ENCODE data around the gene PNKD. TPM values are rescaled to one million over a fixed set of nuclear protein-coding genes. Genes with fewer than 3 reads are reported as not detected.

PNKD gene
- total RNA-seq, 1 experiment from 2014 or later: 58.1 TPM

GRCh38 chr2:218368621-218369153, 98.4 kb downstream of the PNKD start:
- Histone ChIP-seq H2AFZ (ENCODE audit: low read depth, low read length, poor library complexity, severe bottlenecking) (no peak overlapping the region), H3K27ac (ENCODE audit: low read depth, low read length) (no peak overlapping the region), H3K9ac (ENCODE audit: low read length) (no peak overlapping the region), H3K27me3 (ENCODE audit: insufficient read depth, low read length) (no peaks in the 10 kb centered on the region), H3K36me3 (ENCODE audit: control insufficient read depth in 1 of 2, insufficient read depth in 2 of 2, low read length in 2 of 2) (no peaks in the 10 kb centered on the region), H3K4me1 (ENCODE audit: control insufficient read depth in 1 of 2, insufficient read depth in 2 of 2, low read length in 2 of 2) (peaks cover 0 to 15% of the 10 kb centered on the region in 2 experiments; a peak in 2 of 4 replicates), H3K9me2 (ENCODE audit: insufficient read depth) (no peaks in the 10 kb centered on the region), H3K4me3 (replicated peaks in 1 of 2; ENCODE audit: low read depth in 1 of 2, low read length in 2 of 2) (no peak overlapping the region), H3K9me3 (ENCODE audit: control insufficient read depth in 1 of 2, insufficient read depth in 1 of 2, low read depth in 1 of 2, low read length in 2 of 2) (0 out of 4 replicates have a peak, but pooled peaks cover 0 to 8% of the 10 kb centered on the region in 2 experiments), H4K20me1 (ENCODE audit: insufficient read depth) (no peaks in the 10 kb centered on the region), H3K79me2 (ENCODE audit: insufficient read depth, low read length) (no peaks in the 10 kb centered on the region), H3K4me2 (ENCODE audit: low read length) (peak overlapping the region; percentile 91; the same call in 1 of the 2 replicates)
- TF ChIP-seq, protein P1, sequence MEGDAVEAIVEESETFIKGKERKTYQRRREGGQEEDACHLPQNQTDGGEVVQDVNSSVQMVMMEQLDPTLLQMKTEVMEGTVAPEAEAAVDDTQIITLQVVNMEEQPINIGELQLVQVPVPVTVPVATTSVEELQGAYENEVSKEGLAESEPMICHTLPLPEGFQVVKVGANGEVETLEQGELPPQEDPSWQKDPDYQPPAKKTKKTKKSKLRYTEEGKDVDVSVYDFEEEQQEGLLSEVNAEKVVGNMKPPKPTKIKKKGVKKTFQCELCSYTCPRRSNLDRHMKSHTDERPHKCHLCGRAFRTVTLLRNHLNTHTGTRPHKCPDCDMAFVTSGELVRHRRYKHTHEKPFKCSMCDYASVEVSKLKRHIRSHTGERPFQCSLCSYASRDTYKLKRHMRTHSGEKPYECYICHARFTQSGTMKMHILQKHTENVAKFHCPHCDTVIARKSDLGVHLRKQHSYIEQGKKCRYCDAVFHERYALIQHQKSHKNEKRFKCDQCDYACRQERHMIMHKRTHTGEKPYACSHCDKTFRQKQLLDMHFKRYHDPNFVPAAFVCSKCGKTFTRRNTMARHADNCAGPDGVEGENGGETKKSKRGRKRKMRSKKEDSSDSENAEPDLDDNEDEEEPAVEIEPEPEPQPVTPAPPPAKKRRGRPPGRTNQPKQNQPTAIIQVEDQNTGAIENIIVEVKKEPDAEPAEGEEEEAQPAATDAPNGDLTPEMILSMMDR (IDR thresholded peaks at IDR 0.05 in 2 of 3, conservative IDR thresholded peaks at IDR 0.05 in 1 of 3; ENCODE audit: borderline replicate concordance in 1 of 3, insufficient read depth in 1 of 3, low read depth in 2 of 3, low read length in 2 of 3): no peak
- TF ChIP-seq EZH2 (IDR thresholded peaks at IDR 0.05) (no peak), FOSL1 (IDR thresholded peaks at IDR 0.05; ENCODE audit: low read depth) (no peak), CEBPB (IDR thresholded peaks at IDR 0.05; ENCODE audit: low read depth) (no peak), POLR2A (IDR thresholded peaks at IDR 0.05; ENCODE audit: borderline replicate concordance, extremely low read depth, insufficient read depth, insufficient read length) (no peak), ZFX (IDR thresholded peaks at IDR 0.05) (no peak), YY1 (IDR thresholded peaks at IDR 0.05; ENCODE audit: extremely low read depth, insufficient replicate concordance, low read depth, low read length) (no peak), RAD21 (IDR thresholded peaks at IDR 0.05; ENCODE audit: low read depth) (no peak), CBX3 (IDR thresholded peaks at IDR 0.05; ENCODE audit: low read depth) (no peak), JUND (IDR thresholded peaks at IDR 0.05) (no peak), ELF1 (IDR thresholded peaks at IDR 0.05; ENCODE audit: borderline replicate concordance, low read depth) (no peak), SRF (IDR thresholded peaks at IDR 0.05; ENCODE audit: low read depth) (no peak), SP1 (IDR thresholded peaks at IDR 0.05; ENCODE audit: low read depth) (no peak)
- TF ChIP-seq, protein P2, sequence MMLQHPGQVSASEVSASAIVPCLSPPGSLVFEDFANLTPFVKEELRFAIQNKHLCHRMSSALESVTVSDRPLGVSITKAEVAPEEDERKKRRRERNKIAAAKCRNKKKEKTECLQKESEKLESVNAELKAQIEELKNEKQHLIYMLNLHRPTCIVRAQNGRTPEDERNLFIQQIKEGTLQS (IDR thresholded peaks at IDR 0.05): no peak
- TF ChIP-seq, protein P3, sequence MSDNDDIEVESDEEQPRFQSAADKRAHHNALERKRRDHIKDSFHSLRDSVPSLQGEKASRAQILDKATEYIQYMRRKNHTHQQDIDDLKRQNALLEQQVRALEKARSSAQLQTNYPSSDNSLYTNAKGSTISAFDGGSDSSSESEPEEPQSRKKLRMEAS (IDR thresholded peaks at IDR 0.05): no peak
- TF ChIP-seq, protein P4, sequence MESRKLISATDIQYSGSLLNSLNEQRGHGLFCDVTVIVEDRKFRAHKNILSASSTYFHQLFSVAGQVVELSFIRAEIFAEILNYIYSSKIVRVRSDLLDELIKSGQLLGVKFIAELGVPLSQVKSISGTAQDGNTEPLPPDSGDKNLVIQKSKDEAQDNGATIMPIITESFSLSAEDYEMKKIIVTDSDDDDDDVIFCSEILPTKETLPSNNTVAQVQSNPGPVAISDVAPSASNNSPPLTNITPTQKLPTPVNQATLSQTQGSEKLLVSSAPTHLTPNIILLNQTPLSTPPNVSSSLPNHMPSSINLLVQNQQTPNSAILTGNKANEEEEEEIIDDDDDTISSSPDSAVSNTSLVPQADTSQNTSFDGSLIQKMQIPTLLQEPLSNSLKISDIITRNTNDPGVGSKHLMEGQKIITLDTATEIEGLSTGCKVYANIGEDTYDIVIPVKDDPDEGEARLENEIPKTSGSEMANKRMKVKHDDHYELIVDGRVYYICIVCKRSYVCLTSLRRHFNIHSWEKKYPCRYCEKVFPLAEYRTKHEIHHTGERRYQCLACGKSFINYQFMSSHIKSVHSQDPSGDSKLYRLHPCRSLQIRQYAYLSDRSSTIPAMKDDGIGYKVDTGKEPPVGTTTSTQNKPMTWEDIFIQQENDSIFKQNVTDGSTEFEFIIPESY (IDR thresholded peaks at IDR 0.05; ENCODE audit: extremely low read depth, insufficient replicate concordance, low read length): no peak
- ChIA-PET CTCF (no interaction called here), POLR2A (no interaction called here), RAD21 (ENCODE audit: low non-redundant PET in 1 of 2, low total read pairs in 2 of 2, uncharacterized antibody in 2 of 2, unreplicated experiment in 2 of 2) (no interaction called here)
- DNase-seq (ENCODE audit: low read depth, low spot score) (no peak), ATAC-seq (no peak)
- intact Hi-C loops (cut with micrococcal nuclease): no loop called here
- no TSS peak for BruUV-seq (replicated peaks)
